HepG2 (cell line): ENCODE data around the gene SGCB. TPM values are rescaled to one million over a fixed set of nuclear protein-coding genes. Genes with fewer than 3 reads are reported as not detected.
A peak's percentile ranks its signal among the peaks of the same experiment; 100 is the strongest.

Experiments
- ATF5 ChIP-seq: sonication (generic); formaldehyde crosslinking; IDR thresholded peaks from 2 replicates; pipeline ENCODE4 v1.4.0; 2020; ENCODE audit warnings: mild to moderate bottlenecking, low read depth, missing genetic modification reagents
- CBX2 ChIP-seq, 2 experiments: fragments of 200-600 bp in 1 of 2; sonication (generic); formaldehyde crosslinking in 1 of 2; IDR thresholded peaks; 2 replicates each; pipeline versions ENCODE4 v1.7.0 to v1.8.1; 2018 to 2022; ENCODE audit warnings: low read depth in 2 of 2, low read length in 1 of 2, mild to moderate bottlenecking in 1 of 2, missing genetic modification reagents in 1 of 2
- GLI4 ChIP-seq: sonication (generic); formaldehyde crosslinking; IDR thresholded peaks from 2 replicates; pipeline ENCODE4 v1.5.1; 2020; ENCODE audit warnings: missing genetic modification reagents, mild to moderate bottlenecking, moderate library complexity, borderline replicate concordance
- IRF1 ChIP-seq: sonication (generic); formaldehyde crosslinking; IDR thresholded peaks from 2 replicates; pipeline ENCODE4 v1.4.0; 2020; ENCODE audit warnings: low read depth, mild to moderate bottlenecking, missing genetic modification reagents
- RERE ChIP-seq: IDR thresholded peaks from 2 replicates; pipeline ENCODE4 v1.6.1; 2016; ENCODE audit warnings: low read depth, missing genetic modification reagents, missing compliant biosample characterization
- ZGPAT ChIP-seq: IDR thresholded peaks from 2 replicates; pipeline ENCODE4 v1.6.1; 2016; ENCODE audit warnings: mild to moderate bottlenecking
- ZHX1 ChIP-seq: sonication (generic); formaldehyde crosslinking; IDR thresholded peaks from 2 replicates; pipeline ENCODE4 v1.8.1; 2022; ENCODE audit warnings: low read depth, mild to moderate bottlenecking, missing genetic modification reagents
- ZNF574 ChIP-seq: sonication (generic); formaldehyde crosslinking; IDR thresholded peaks from 2 replicates; pipeline ENCODE4 v1.4.0; 2020; ENCODE audit warnings: missing genetic modification reagents
- ZNF577 ChIP-seq: sonication (generic); formaldehyde crosslinking; IDR thresholded peaks from 2 replicates; pipeline ENCODE4 v1.4.0; 2020; ENCODE audit warnings: mild to moderate bottlenecking, low read depth, missing genetic modification reagents, borderline replicate concordance
- ZNF607 ChIP-seq: sonication (generic); formaldehyde crosslinking; IDR thresholded peaks from 2 replicates; pipeline ENCODE4 v1.5.1; 2020; ENCODE audit warnings: missing genetic modification reagents, mild to moderate bottlenecking, borderline replicate concordance
- ZNF782 ChIP-seq: sonication (generic); formaldehyde crosslinking; IDR thresholded peaks from 2 replicates; pipeline ENCODE4 v1.4.0; 2020; ENCODE audit warnings: missing genetic modification reagents, mild to moderate bottlenecking, borderline replicate concordance
- polyA plus RNA-seq, 8 experiments: library from polyadenylated mRNA; depleted of rRNA in 3 of 8; stranded (reverse) in 7 of 8; unstranded in 1 of 8; fragments of >200 nt; fragmentation: Illumina TruSeq in 4 of 8; extraction: Trizol in 4 of 8; gene quantifications; 2 replicates each; pipeline versions ENCODE4 v1.2.1 to v1.2.3, GENCODE V29; 2011 to 2016; ENCODE audit warnings: low read depth in 4 of 8, missing spikeins in 1 of 8, mixed read lengths in 1 of 8; ENCODE audit not compliant: insufficient read depth in 1 of 8
- total RNA-seq, 5 experiments: library from RNA; depleted of rRNA; stranded (reverse); fragments of >200 nt; fragmentation: Illumina TruSeq; extraction: Trizol; gene quantifications; 2 replicates each; pipeline ENCODE4 v1.2.3, GENCODE V29; 2016; ENCODE audit warnings: low read depth in 1 of 5

Gene SGCB
- total and polyA plus RNA-seq, 2 of the 13 experiments (the other 11 are each of a cell fraction or from before 2014, with no cell fraction given) = 2.2 to 4.8 TPM

- 0 out of 2 replicates have a peak, but pooled peaks have one; percentile 26 for TF ChIP-seq ZNF574 (CRISPR knock-in tag)
- no peak for TF ChIP-seq GLI4
- no peak; the same call in 1 of the 2 replicates for TF ChIP-seq ZGPAT (CRISPR knock-in tag)
- no peak for TF ChIP-seq CBX2 (IDR thresholded peaks at IDR 0.05; ENCODE audit: low read depth, low read length)
- no peak for TF ChIP-seq CBX2 (CRISPR knock-in tag; IDR thresholded peaks at IDR 0.05; ENCODE audit: low read depth)
- TF ChIP-seq ATF5 = no peak
- no peak for TF ChIP-seq IRF1 (CRISPR knock-in tag)
- no peak for TF ChIP-seq ZNF782
- TF ChIP-seq ZNF577 = no peak
- TF ChIP-seq RERE (CRISPR knock-in tag) = no peak
- no peak for TF ChIP-seq ZNF607
- TF ChIP-seq ZHX1 = no peak
Observed at GRCh38 chr4:52051615-52052474, 13.7 kb upstream of the SGCB start (continued).
